Astrocyte (in vitro differentiated cells and primary cell): ENCODE results near the gene SPATA16. TPM values are rescaled to one million over a fixed set of nuclear protein-coding genes. Genes with fewer than 3 reads are reported as not detected.
"Not testable (repeated sequence)": the region's sequence is repeated elsewhere in the genome, so short reads cannot be mapped to it uniquely, and the experiment has no call there.

Source experiments
- DNase-seq: peaks from one replicate; pipeline ENCODE4 v3.0.0-alpha.2; 2010; ENCODE audit warnings: low read depth
- FAIRE-seq: peaks from 2 replicates; lab custom pipeline; 2011; peaks lifted over from hg19 to GRCh38; lab: Jason Lieb, UNC
- H2AFZ ChIP-seq: 2 replicates; pipeline ENCODE4 v1.6.0; 2012; ENCODE audit warnings: low read depth, low read length, inconsistent platforms
- H3K27ac ChIP-seq: 2 replicates; pipeline ENCODE4 v1.5.1; 2011; ENCODE audit warnings: low read depth, low read length, inconsistent platforms
- H3K27me3 ChIP-seq: 2 replicates; pipeline ENCODE4 v1.6.0; 2011; ENCODE audit warnings: low read length, inconsistent platforms; ENCODE audit not compliant: insufficient read depth
- H3K36me3 ChIP-seq: 2 replicates; pipeline ENCODE4 v1.5.1; 2011; ENCODE audit warnings: low read length, inconsistent platforms; ENCODE audit not compliant: insufficient read depth
- H3K4me1 ChIP-seq: 2 replicates; pipeline ENCODE4 v1.5.1; 2011; ENCODE audit warnings: low read length, inconsistent platforms; ENCODE audit not compliant: insufficient read depth
- H3K4me2 ChIP-seq: 2 replicates; pipeline ENCODE4 v1.6.0; 2012; ENCODE audit warnings: low read length, inconsistent platforms
- H3K4me3 ChIP-seq: 2 replicates; pipeline ENCODE4 v1.5.1; 2011; ENCODE audit warnings: low read depth, mild to moderate bottlenecking, low read length, inconsistent platforms; ENCODE audit not compliant: insufficient read depth
- H3K79me2 ChIP-seq: 2 replicates; pipeline ENCODE4 v1.6.0; 2012; ENCODE audit warnings: mild to moderate bottlenecking, low read length, inconsistent platforms; ENCODE audit not compliant: insufficient read depth
- H3K9ac ChIP-seq: 2 replicates; pipeline ENCODE4 v1.6.0; 2012; ENCODE audit warnings: mild to moderate bottlenecking, low read length, inconsistent platforms
- H3K9me3 ChIP-seq: 2 replicates; pipeline ENCODE4 v1.5.1; 2012; ENCODE audit warnings: low read depth, mild to moderate bottlenecking, low read length, inconsistent platforms; ENCODE audit not compliant: insufficient read depth
- H4K20me1 ChIP-seq: 2 replicates; pipeline ENCODE4 v1.6.0; 2012; ENCODE audit warnings: low read length, inconsistent platforms; ENCODE audit not compliant: insufficient read depth
- H3K27ac Mint-ChIP-seq: one replicate; pipeline ENCODE4 v1.8.0; 2021; ENCODE audit warnings: mild to moderate bottlenecking, mixed read lengths; ENCODE audit not compliant: unreplicated experiment
- H3K27me3 Mint-ChIP-seq: one replicate; pipeline ENCODE4 v1.8.0; 2021; ENCODE audit warnings: low read depth, mixed read lengths; ENCODE audit not compliant: unreplicated experiment
- H3K36me3 Mint-ChIP-seq: one replicate; pipeline ENCODE4 v1.8.0; 2021; ENCODE audit warnings: low read depth, mixed read lengths; ENCODE audit not compliant: unreplicated experiment
- H3K4me1 Mint-ChIP-seq: one replicate; pipeline ENCODE4 v1.8.0; 2021; ENCODE audit warnings: low read depth, mixed read lengths; ENCODE audit not compliant: unreplicated experiment
- H3K4me3 Mint-ChIP-seq: one replicate; pipeline ENCODE4 v1.8.0; 2021; ENCODE audit warnings: mild to moderate bottlenecking, moderate library complexity, mixed read lengths; ENCODE audit not compliant: unreplicated experiment
- H3K9me3 Mint-ChIP-seq: one replicate; pipeline ENCODE4 v1.8.0; 2021; ENCODE audit warnings: mild to moderate bottlenecking, mixed read lengths; ENCODE audit not compliant: unreplicated experiment
- CTCF ChIP-seq: IDR thresholded peaks from 2 replicates; pipeline ENCODE4 v1.5.1; 2011; ENCODE audit warnings: low read depth, mild to moderate bottlenecking, inconsistent platforms, low read length, moderate library complexity; ENCODE audit not compliant: insufficient read depth
- EZH2 ChIP-seq: IDR thresholded peaks from 2 replicates; pipeline ENCODE4 v1.6.1; 2012; ENCODE audit warnings: mild to moderate bottlenecking, low read length, inconsistent platforms; ENCODE audit not compliant: insufficient read depth
- total RNA-seq: library from RNA; stranded (reverse); gene quantifications from 2 replicates; pipeline ENCODE4 v1.2.1, GENCODE V29; 2021

SPATA16 gene
- total RNA-seq, 1 donor from 2014 or later, result not detected

DNA sequence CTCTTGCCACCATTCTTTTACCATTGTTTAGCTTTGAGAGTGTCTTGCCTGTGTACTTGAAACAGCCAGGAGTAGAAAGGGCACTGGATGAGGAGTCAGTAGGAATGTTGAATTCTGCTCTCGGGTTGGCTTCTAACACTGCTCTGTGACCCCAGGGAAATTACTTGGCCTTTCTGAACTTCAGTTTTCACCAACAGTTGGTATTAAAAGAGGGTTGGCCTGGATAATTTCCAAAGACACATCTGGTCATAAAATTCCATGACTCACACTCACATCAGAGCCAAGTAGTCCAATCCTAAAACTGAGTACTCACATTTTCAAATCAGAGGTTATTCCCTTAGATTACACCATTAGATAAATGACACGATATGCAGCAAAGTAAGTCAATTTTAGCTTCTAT lies 248.9 kb downstream of the SPATA16 start:
- Mint-ChIP-seq H3K27me3 (no peaks in the 10 kb centered on the region), H3K27ac (no peak overlapping the region), H3K4me3 (no peak overlapping the region), H3K36me3 (no peaks in the 10 kb centered on the region), H3K4me1 (no peaks in the 10 kb centered on the region), H3K9me3 (peaks cover 5% of the 10 kb centered on the region)
- Histone ChIP-seq H3K9me3 (no peaks in the 10 kb centered on the region), H3K27ac (no peak overlapping the region), H3K4me1 (no peaks in the 10 kb centered on the region), H3K9ac (no peak overlapping the region), H3K36me3 (no peaks in the 10 kb centered on the region), H3K27me3 (no peaks in the 10 kb centered on the region), H3K4me2 (no peak overlapping the region), H3K79me2 (no peaks in the 10 kb centered on the region), H4K20me1 (no peaks in the 10 kb centered on the region), H2AFZ (no peak overlapping the region), H3K4me3 (no peak overlapping the region)
- FAIRE-seq, result no peak
- no peak for TF ChIP-seq CTCF
- no peak for TF ChIP-seq EZH2
- peak; percentile 71 for DNase-seq

DNA sequence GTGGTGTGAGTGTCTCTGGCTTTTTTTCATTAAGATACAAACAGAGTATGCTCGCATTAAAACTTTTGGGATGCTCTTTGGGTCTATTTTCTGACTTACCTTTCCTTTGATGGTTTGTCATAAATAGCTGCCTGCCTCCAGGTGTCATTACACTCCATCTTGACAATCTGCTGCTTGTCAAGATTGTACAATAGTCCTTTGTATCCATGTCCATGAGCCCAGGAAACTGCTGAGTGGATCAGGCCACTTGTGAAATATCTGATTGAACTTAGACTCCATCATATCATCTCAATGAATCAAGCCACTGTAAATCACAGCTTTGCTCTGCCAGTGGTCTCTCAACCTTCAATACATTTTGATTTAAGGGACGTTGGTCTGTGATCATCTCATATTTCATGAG lies 255.3 kb downstream of the SPATA16 start:
- Histone ChIP-seq H3K79me2 (no peaks in the 10 kb centered on the region), H2AFZ (no peak overlapping the region), H3K36me3 (no peaks in the 10 kb centered on the region), H3K9me3 (no peaks in the 10 kb centered on the region), H3K27ac (no peak overlapping the region), H3K4me3 (no peak overlapping the region), H4K20me1 (no peaks in the 10 kb centered on the region), H3K4me2 (no peak overlapping the region), H3K4me1 (no peaks in the 10 kb centered on the region), H3K9ac (no peak overlapping the region), H3K27me3 (no peaks in the 10 kb centered on the region)
- TF ChIP-seq CTCF, result no peak
- no peak for TF ChIP-seq EZH2
- no peak overlapping the region for H3K4me3 Mint-ChIP-seq
- H3K4me1 Mint-ChIP-seq, result no peaks in the 10 kb centered on the region
- H3K27me3 Mint-ChIP-seq, result no peaks in the 10 kb centered on the region
- FAIRE-seq (no peak), DNase-seq (no peak)
- H3K9me3 Mint-ChIP-seq, result peaks cover 10% of the 10 kb centered on the region
- no peaks in the 10 kb centered on the region for H3K36me3 Mint-ChIP-seq
- H3K27ac Mint-ChIP-seq, result no peak overlapping the region

- Mint-ChIP-seq H3K27ac (no peak overlapping the region), H3K27me3 (no peaks in the 10 kb centered on the region), H3K9me3 (peaks cover 15% of the 10 kb centered on the region), H3K4me1 (no peaks in the 10 kb centered on the region), H3K4me3 (no peak overlapping the region), H3K36me3 (no peaks in the 10 kb centered on the region)
- no peak overlapping the region for H3K27ac ChIP-seq
- TF ChIP-seq CTCF (no peak), EZH2 (no peak)
- no peaks in the 10 kb centered on the region for H3K9me3 ChIP-seq
- H3K4me1 ChIP-seq, result no peaks in the 10 kb centered on the region
- H4K20me1 ChIP-seq, result no peaks in the 10 kb centered on the region
- H3K4me3 ChIP-seq, result no peak overlapping the region
- H3K27me3 ChIP-seq, result no peaks in the 10 kb centered on the region
- no peak overlapping the region for H3K4me2 ChIP-seq
- H2AFZ ChIP-seq, result no peak overlapping the region
- H3K79me2 ChIP-seq, result no peaks in the 10 kb centered on the region
- DNase-seq (no peak), FAIRE-seq (no peak)
- no peaks in the 10 kb centered on the region for H3K36me3 ChIP-seq
- H3K9ac ChIP-seq, result no peak overlapping the region
These were observed 258.5 kb downstream of the SPATA16 start for GRCh38 chr3:172882563-172882962.

DNA sequence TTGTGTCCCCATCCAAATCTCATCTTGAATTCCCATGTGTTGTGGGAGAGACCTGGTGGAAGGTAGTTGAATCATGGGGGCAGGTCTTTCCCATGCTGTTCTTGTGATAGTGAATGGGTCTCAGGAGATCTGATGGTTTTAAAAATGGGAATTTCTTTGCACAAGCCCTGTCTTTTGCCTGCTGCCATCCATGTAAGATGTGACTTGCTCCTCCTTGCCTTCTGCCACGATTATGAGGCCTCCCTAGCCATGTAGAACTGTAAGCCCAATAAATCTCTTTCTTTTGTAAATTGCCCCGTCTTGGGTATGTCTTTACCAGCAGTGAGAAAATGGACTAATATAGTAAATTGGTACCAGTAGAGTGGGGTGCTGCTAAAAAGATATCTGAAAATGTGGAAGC lies 261.7 kb downstream of the SPATA16 start:
- not testable (repeated sequence) for H3K27me3 Mint-ChIP-seq, H3K4me2 ChIP-seq, H3K9me3 ChIP-seq, H4K20me1 ChIP-seq, H2AFZ ChIP-seq, H3K36me3 Mint-ChIP-seq, H3K27ac Mint-ChIP-seq, H3K4me1 ChIP-seq, H3K4me1 Mint-ChIP-seq, H3K36me3 ChIP-seq, H3K4me3 ChIP-seq, DNase-seq, H3K4me3 Mint-ChIP-seq, FAIRE-seq, H3K27ac ChIP-seq, H3K9ac ChIP-seq, H3K79me2 ChIP-seq, H3K27me3 ChIP-seq
- peaks cover 15% of the 10 kb centered on the region for H3K9me3 Mint-ChIP-seq
